Right ventricle myocardium inferior (tissue), 1 donor: ENCODE data around the gene COL4A1. TPM values are rescaled to one million over a fixed set of nuclear protein-coding genes. Genes with fewer than 3 reads are reported as not detected.

Experiments
- ATAC-seq: fragments of 200-7000 bp; cut with Tn5 transposase; one replicate; pipeline ENCODE4 v1.9.1; 2020; ENCODE audit warnings: mild to moderate bottlenecking, moderate library complexity
- DNase-seq: peaks from one replicate; pipeline ENCODE4 v3.0.0; 2021; ENCODE audit errors: missing footprints
- intact Hi-C: fragments of 100-400 bp; cut with DNase I; formaldehyde crosslinking; loops from one replicate; pipeline ENCODE4 v1.11.0; 2022
- total RNA-seq: library from RNA; stranded (reverse); fragmentation: NEBNext Ultra II Directional; extraction: Animal tissue kit (Norgen Biotek cat#: 25700); gene quantifications from one replicate; pipeline ENCODE4 v1.2.1, GENCODE V29; 2021
- donor health status: DM: no; HTN: yes; CAD: no; lungs with severe emphysema.

Gene COL4A1
- total RNA-seq, 1 donor from 2014 or later, result 128 TPM

GRCh38 chr13:110285991-110286832 is 20.7 kb downstream of the COL4A1 start:
- DNase-seq (no peak), ATAC-seq (no peak)
- intact Hi-C loops, result no loop called here

GRCh38 chr13:110284779-110285484 is 22.0 kb downstream of the COL4A1 start:
- intact Hi-C loops, result no loop called here
- ATAC-seq (no peak), DNase-seq (no peak)

- ATAC-seq (no peak), DNase-seq (no peak)
- intact Hi-C loops, result no loop called here
Observed at GRCh38 chr13:110283736-110284517, 23.0 kb downstream of the COL4A1 start.

- DNase-seq, result no peak
- ATAC-seq, result no peak
- intact Hi-C loops, result no loop called here
Observed at GRCh38 chr13:110282316-110282841, 24.6 kb downstream of the COL4A1 start.

GRCh38 chr13:110281736-110282135 is 25.2 kb downstream of the COL4A1 start:
- DNase-seq, result no peak
- ATAC-seq, result no peak
- intact Hi-C loops, result no loop called here

- intact Hi-C loops, result no loop called here
- DNase-seq, result peak; percentile 78
- ATAC-seq, result peak; percentile 86
Observed at GRCh38 chr13:110280985-110281688, 25.8 kb downstream of the COL4A1 start.

GRCh38 chr13:110280231-110280813 is 26.6 kb downstream of the COL4A1 start:
- no peak for DNase-seq
- intact Hi-C loops, result no loop called here
- no peak for ATAC-seq

- DNase-seq (no peak), ATAC-seq (no peak)
- intact Hi-C loops, result no loop called here
Observed at GRCh38 chr13:110279684-110280083, 27.3 kb downstream of the COL4A1 start.

GRCh38 chr13:110278859-110279258 is 28.1 kb downstream of the COL4A1 start:
- intact Hi-C loops, result no loop called here
- ATAC-seq (no peak), DNase-seq (no peak)

GRCh38 chr13:110277357-110277975 is 29.5 kb downstream of the COL4A1 start:
- intact Hi-C loops, result no loop called here
- peak; percentile 34 for ATAC-seq
- DNase-seq, result no peak

GRCh38 chr13:110276553-110276950 is 30.4 kb downstream of the COL4A1 start:
- intact Hi-C loops, result no loop called here
- DNase-seq (no peak), ATAC-seq (no peak)

GRCh38 chr13:110275931-110276552 is 30.9 kb downstream of the COL4A1 start:
- ATAC-seq, result peak; percentile 51
- no peak for DNase-seq
- intact Hi-C loops, result no loop called here

GRCh38 chr13:110274687-110275086 is 32.3 kb downstream of the COL4A1 start:
- ATAC-seq, result peak; percentile 32
- intact Hi-C loops, result no loop called here
- no peak for DNase-seq

- intact Hi-C loops, result no loop called here
- ATAC-seq (no peak), DNase-seq (no peak)
Observed at GRCh38 chr13:110273254-110273653, 33.7 kb downstream of the COL4A1 start.

- no peak for DNase-seq
- intact Hi-C loops, result no loop called here
Observed at GRCh38 chr13:110272651-110273050, 34.3 kb downstream of the COL4A1 start.

GRCh38 chr13:110272227-110272626 is 34.7 kb downstream of the COL4A1 start:
- intact Hi-C loops, result no loop called here
- no peak for DNase-seq
- ATAC-seq, result no peak

More at GRCh38 chr13:110272651-110273050, 34.3 kb downstream of the COL4A1 start:
- no peak for ATAC-seq

- ATAC-seq, result no peak
- intact Hi-C loops, result no loop called here
- DNase-seq, result no peak
Observed at GRCh38 chr13:110271313-110271712, 35.6 kb downstream of the COL4A1 start.
